T-helper 1 cell treated with Interleukin-12 subunit alpha and Interleukin-12 subunit beta and Interleukin-4 antibody, amounts not matched to agents 30 μg/mL and 1 μg/mL, for 36 hours (primary cell): ENCODE data around the gene COG5.

Source experiments
- H3K27ac Mint-ChIP-seq: one replicate; pipeline ENCODE4 v1.8.0; 2021; ENCODE audit warnings: mild to moderate bottlenecking, mixed read lengths
- H3K27me3 Mint-ChIP-seq: one replicate; pipeline ENCODE4 v1.8.0; 2021; ENCODE audit warnings: low read depth, mixed read lengths
- H3K36me3 Mint-ChIP-seq: one replicate; pipeline ENCODE4 v1.8.0; 2021; ENCODE audit warnings: low read depth, mixed read lengths
- H3K4me1 Mint-ChIP-seq: one replicate; pipeline ENCODE4 v1.8.0; 2021; ENCODE audit warnings: low read depth, mixed read lengths
- H3K4me3 Mint-ChIP-seq: one replicate; pipeline ENCODE4 v1.8.0; 2021; ENCODE audit warnings: mild to moderate bottlenecking, moderate library complexity, mixed read lengths
- H3K9me3 Mint-ChIP-seq: one replicate; pipeline ENCODE4 v1.8.0; 2021; ENCODE audit warnings: mixed read lengths

The COG5 gene

GRCh38 chr7:107208563-107208962, 355.2 kb downstream of the COG5 start:
- peaks cover 25% of the 10 kb centered on the region for H3K36me3 Mint-ChIP-seq
- H3K27me3 Mint-ChIP-seq, result no peaks in the 10 kb centered on the region
- H3K4me3 Mint-ChIP-seq, result no peak overlapping the region
- H3K9me3 Mint-ChIP-seq, result peaks cover 4% of the 10 kb centered on the region
- H3K4me1 Mint-ChIP-seq, result no peaks in the 10 kb centered on the region
- H3K27ac Mint-ChIP-seq, result no peak overlapping the region

- no peaks in the 10 kb centered on the region for H3K4me1 Mint-ChIP-seq
- H3K9me3 Mint-ChIP-seq, result no peaks in the 10 kb centered on the region
- H3K4me3 Mint-ChIP-seq, result no peak overlapping the region
- H3K27ac Mint-ChIP-seq, result no peak overlapping the region
- no peaks in the 10 kb centered on the region for H3K27me3 Mint-ChIP-seq
- H3K36me3 Mint-ChIP-seq, result peaks cover 24% of the 10 kb centered on the region
These were observed 355.6 kb downstream of the COG5 start for GRCh38 chr7:107208024-107208521.

- no peaks in the 10 kb centered on the region for H3K27me3 Mint-ChIP-seq
- H3K36me3 Mint-ChIP-seq, result peaks cover 26% of the 10 kb centered on the region
- no peak overlapping the region for H3K27ac Mint-ChIP-seq
- no peak overlapping the region for H3K4me3 Mint-ChIP-seq
- no peaks in the 10 kb centered on the region for H3K9me3 Mint-ChIP-seq
- H3K4me1 Mint-ChIP-seq, result no peaks in the 10 kb centered on the region
These were observed 356.3 kb downstream of the COG5 start for GRCh38 chr7:107207459-107207858.

- Mint-ChIP-seq H3K4me3 (no peak overlapping the region), H3K4me1 (no peaks in the 10 kb centered on the region), H3K27me3 (no peaks in the 10 kb centered on the region), H3K27ac (no peak overlapping the region), H3K9me3 (no peaks in the 10 kb centered on the region), H3K36me3 (peaks cover 29% of the 10 kb centered on the region)
These were observed 357.0 kb downstream of the COG5 start for GRCh38 chr7:107206706-107207105.

GRCh38 chr7:107206136-107206535, 357.6 kb downstream of the COG5 start:
- no peak overlapping the region for H3K27ac Mint-ChIP-seq
- H3K4me1 Mint-ChIP-seq, result no peaks in the 10 kb centered on the region
- no peaks in the 10 kb centered on the region for H3K9me3 Mint-ChIP-seq
- no peak overlapping the region for H3K4me3 Mint-ChIP-seq
- peaks cover 33% of the 10 kb centered on the region for H3K36me3 Mint-ChIP-seq
- H3K27me3 Mint-ChIP-seq, result no peaks in the 10 kb centered on the region

- Mint-ChIP-seq H3K9me3 (no peaks in the 10 kb centered on the region), H3K4me3 (no peak overlapping the region), H3K4me1 (no peaks in the 10 kb centered on the region), H3K36me3 (peaks cover 39% of the 10 kb centered on the region), H3K27me3 (no peaks in the 10 kb centered on the region), H3K27ac (no peak overlapping the region)
These were observed 360.1 kb downstream of the COG5 start for GRCh38 chr7:107203607-107204006.

- H3K27me3 Mint-ChIP-seq, result no peaks in the 10 kb centered on the region
- H3K9me3 Mint-ChIP-seq, result no peaks in the 10 kb centered on the region
- H3K27ac Mint-ChIP-seq, result no peak overlapping the region
These were observed 361.8 kb downstream of the COG5 start for GRCh38 chr7:107201795-107202450.

GRCh38 chr7:107196834-107197610, 366.7 kb downstream of the COG5 start:
- no peaks in the 10 kb centered on the region for H3K9me3 Mint-ChIP-seq
- H3K4me3 Mint-ChIP-seq, result no peak overlapping the region
- no peak overlapping the region for H3K27ac Mint-ChIP-seq

More at GRCh38 chr7:107201795-107202450, 361.8 kb downstream of the COG5 start:
- Mint-ChIP-seq H3K36me3 (peaks cover 46% of the 10 kb centered on the region), H3K4me1 (no peaks in the 10 kb centered on the region), H3K4me3 (no peak overlapping the region)

GRCh38 chr7:107194052-107194451, 369.7 kb downstream of the COG5 start:
- Mint-ChIP-seq H3K27me3 (no peaks in the 10 kb centered on the region), H3K36me3 (peaks cover 29% of the 10 kb centered on the region), H3K4me3 (no peak overlapping the region), H3K27ac (no peak overlapping the region), H3K4me1 (no peaks in the 10 kb centered on the region), H3K9me3 (no peaks in the 10 kb centered on the region)

More at GRCh38 chr7:107196834-107197610, 366.7 kb downstream of the COG5 start:
- Mint-ChIP-seq H3K36me3 (peaks cover 34% of the 10 kb centered on the region), H3K4me1 (no peaks in the 10 kb centered on the region), H3K27me3 (no peaks in the 10 kb centered on the region)

GRCh38 chr7:107190090-107190489, 373.6 kb downstream of the COG5 start:
- Mint-ChIP-seq H3K4me1 (peaks cover 2% of the 10 kb centered on the region), H3K36me3 (peaks cover 44% of the 10 kb centered on the region), H3K4me3 (no peak overlapping the region), H3K27me3 (no peaks in the 10 kb centered on the region), H3K27ac (no peak overlapping the region), H3K9me3 (no peaks in the 10 kb centered on the region)

GRCh38 chr7:107187774-107188173, 375.9 kb downstream of the COG5 start:
- Mint-ChIP-seq H3K4me3 (no peak overlapping the region), H3K4me1 (peaks cover 2% of the 10 kb centered on the region), H3K27ac (no peak overlapping the region), H3K27me3 (no peaks in the 10 kb centered on the region), H3K9me3 (no peaks in the 10 kb centered on the region), H3K36me3 (peaks cover 44% of the 10 kb centered on the region)

GRCh38 chr7:107186240-107186639, 377.5 kb downstream of the COG5 start:
- Mint-ChIP-seq H3K27ac (no peak overlapping the region), H3K4me1 (peaks cover 2% of the 10 kb centered on the region), H3K9me3 (no peaks in the 10 kb centered on the region), H3K36me3 (peaks cover 40% of the 10 kb centered on the region), H3K27me3 (no peaks in the 10 kb centered on the region), H3K4me3 (no peak overlapping the region)

GRCh38 chr7:107185716-107186115, 378.0 kb downstream of the COG5 start:
- H3K9me3 Mint-ChIP-seq, result no peaks in the 10 kb centered on the region

GRCh38 chr7:107181172-107181571, 382.5 kb downstream of the COG5 start:
- Mint-ChIP-seq H3K27ac (no peak overlapping the region), H3K36me3 (peaks cover 24% of the 10 kb centered on the region), H3K4me1 (peaks cover 8% of the 10 kb centered on the region), H3K9me3 (no peaks in the 10 kb centered on the region), H3K27me3 (no peaks in the 10 kb centered on the region), H3K4me3 (no peak overlapping the region)

More at GRCh38 chr7:107185716-107186115, 378.0 kb downstream of the COG5 start:
- Mint-ChIP-seq H3K4me3 (no peak overlapping the region), H3K36me3 (peaks cover 44% of the 10 kb centered on the region), H3K4me1 (peaks cover 4% of the 10 kb centered on the region), H3K27me3 (no peaks in the 10 kb centered on the region), H3K27ac (no peak overlapping the region)

- Mint-ChIP-seq H3K9me3 (no peaks in the 10 kb centered on the region), H3K27ac (no peak overlapping the region), H3K36me3 (peaks cover 20% of the 10 kb centered on the region), H3K4me3 (no peak overlapping the region), H3K4me1 (peaks cover 8% of the 10 kb centered on the region), H3K27me3 (no peaks in the 10 kb centered on the region)
These were observed 383.3 kb downstream of the COG5 start for GRCh38 chr7:107180378-107180777.
